GM18867 (cell line): ENCODE data around the gene CAMK2B.

Source experiments
- ATAC-seq: cut with Tn5 transposase; IDR thresholded peaks from one replicate; pipeline ENCODE4 v1.9.1; 2021; ENCODE audit warnings: mild to moderate bottlenecking, moderate library complexity; ENCODE audit not compliant: unreplicated experiment

CAMK2B gene

GRCh38 chr7:44309271-44310091, 15.9 kb downstream of the CAMK2B start:
- no peak for ATAC-seq

GRCh38 chr7:44308596-44309270, 16.7 kb downstream of the CAMK2B start:
- ATAC-seq = no peak

GRCh38 chr7:44307905-44308595, 17.3 kb downstream of the CAMK2B start:
- no peak for ATAC-seq

- no peak for ATAC-seq
Observed at GRCh38 chr7:44307301-44307900, 18.0 kb downstream of the CAMK2B start.

GRCh38 chr7:44306606-44307005, 18.8 kb downstream of the CAMK2B start:
- no peak for ATAC-seq

- no peak for ATAC-seq
Observed at GRCh38 chr7:44305564-44306507, 19.6 kb downstream of the CAMK2B start.

GRCh38 chr7:44294325-44295069, 30.9 kb downstream of the CAMK2B start:
- ATAC-seq = no peak

- ATAC-seq = no peak
Observed at GRCh38 chr7:44293561-44294324, 31.7 kb downstream of the CAMK2B start.

GRCh38 chr7:44292876-44293560, 32.4 kb downstream of the CAMK2B start:
- no peak for ATAC-seq

- ATAC-seq = no peak
Observed at GRCh38 chr7:44292420-44292817, 33.0 kb downstream of the CAMK2B start.

GRCh38 chr7:44291733-44292419, 33.5 kb downstream of the CAMK2B start:
- no peak for ATAC-seq

GRCh38 chr7:44291066-44291732, 34.2 kb downstream of the CAMK2B start:
- ATAC-seq = no peak

GRCh38 chr7:44290252-44290620, 35.2 kb downstream of the CAMK2B start:
- no peak for ATAC-seq

GRCh38 chr7:44289341-44290251, 35.8 kb downstream of the CAMK2B start:
- ATAC-seq = no peak

GRCh38 chr7:44288811-44289340, 36.5 kb downstream of the CAMK2B start:
- no peak for ATAC-seq

GRCh38 chr7:44288381-44288685, 37.1 kb downstream of the CAMK2B start:
- ATAC-seq = no peak
